RWPE2 (cell line): ENCODE results near the gene HOXA10.

Experiments used
- ATAC-seq: fragments of 200-7000 bp; cut with Tn5 transposase; 3 replicates; pipeline ENCODE4 v1.9.1; 2021; ENCODE audit warnings: low read depth
- DNase-seq: peaks from one replicate; pipeline ENCODE4 v3.0.0-alpha.2; 2020; ENCODE audit warnings: low spot score
- H3K27ac ChIP-seq: fragments of 450-650 bp; 2 replicates; pipeline ENCODE4 v1.5.1; 2017; ENCODE audit warnings: mild to moderate bottlenecking; ENCODE audit not compliant: poor library complexity, severe bottlenecking
- H3K27me3 ChIP-seq: fragments of 250-450 bp; sonication (Bioruptor Pico); 2 replicates; pipeline ENCODE4 v1.5.1; 2021; ENCODE audit warnings: mild to moderate bottlenecking, moderate library complexity; ENCODE audit not compliant: insufficient read depth, poor library complexity, severe bottlenecking
- H3K36me3 ChIP-seq: fragments of 250-450 bp; sonication (Bioruptor Pico); 2 replicates; pipeline ENCODE4 v1.5.1; 2020; ENCODE audit warnings: low read depth, mild to moderate bottlenecking, moderate library complexity
- H3K4me1 ChIP-seq: fragments of 250-450 bp; sonication (Bioruptor Pico); 2 replicates; pipeline ENCODE4 v1.5.1; 2021; ENCODE audit warnings: mild to moderate bottlenecking, moderate library complexity; ENCODE audit not compliant: insufficient read depth, poor library complexity, severe bottlenecking
- H3K4me3 ChIP-seq: fragments of 250-450 bp; sonication (Bioruptor Pico); 2 replicates; pipeline ENCODE4 v1.5.1; 2021; ENCODE audit warnings: mild to moderate bottlenecking, moderate library complexity; ENCODE audit not compliant: severe bottlenecking
- H3K9me3 ChIP-seq: fragments of 250-450 bp; sonication (Bioruptor Pico); 2 replicates; pipeline ENCODE4 v1.5.1; 2021; ENCODE audit warnings: mild to moderate bottlenecking, moderate library complexity; ENCODE audit not compliant: severe bottlenecking
- CTCF ChIP-seq: fragments of 450-650 bp; IDR thresholded peaks from one replicate; pipeline ENCODE4 v1.5.1; 2017; ENCODE audit warnings: mild to moderate bottlenecking, moderate library complexity; ENCODE audit not compliant: poor library complexity, severe bottlenecking

The HOXA10 gene

GRCh38 chr7:27163288-27164044 lies 10.7 kb downstream of the HOXA10 start:
- peaks cover 9% of the 10 kb centered on the region for H3K4me1 ChIP-seq
- peak overlapping the region; percentile 54 for H3K4me3 ChIP-seq
- ATAC-seq (no peak), DNase-seq (no peak)
- H3K27ac ChIP-seq, result peak overlapping the region; percentile 93
- no peaks in the 10 kb centered on the region for H3K27me3 ChIP-seq
- H3K9me3 ChIP-seq, result no peaks in the 10 kb centered on the region
- no peak for TF ChIP-seq CTCF
- peaks cover 18% of the 10 kb centered on the region for H3K36me3 ChIP-seq

- Histone ChIP-seq H3K4me3 (peak overlapping the region; percentile 54), H3K36me3 (peaks cover 18% of the 10 kb centered on the region), H3K9me3 (no peaks in the 10 kb centered on the region), H3K27me3 (no peaks in the 10 kb centered on the region), H3K27ac (peak overlapping the region; percentile 93), H3K4me1 (peaks cover 8% of the 10 kb centered on the region)
- TF ChIP-seq CTCF, result no peak
- DNase-seq, result no peak
- ATAC-seq, result no peak
Observed at GRCh38 chr7:27162561-27163287, 11.4 kb downstream of the HOXA10 start.

- H3K36me3 ChIP-seq, result peaks cover 18% of the 10 kb centered on the region
- H3K4me3 ChIP-seq, result peak overlapping the region; percentile 54
- no peaks in the 10 kb centered on the region for H3K27me3 ChIP-seq
- H3K9me3 ChIP-seq, result no peaks in the 10 kb centered on the region
- DNase-seq (peak; percentile 60), ATAC-seq (0 out of 3 replicates have a peak, but pooled peaks have one; percentile 2)
- peaks cover 4% of the 10 kb centered on the region for H3K4me1 ChIP-seq
- peak overlapping the region; percentile 93 for H3K27ac ChIP-seq
- no peak for TF ChIP-seq CTCF
Observed at GRCh38 chr7:27161721-27162560, 12.2 kb downstream of the HOXA10 start.

- Histone ChIP-seq H3K4me3 (peak overlapping the region; percentile 44), H3K27ac (peak overlapping the region; percentile 93), H3K9me3 (no peaks in the 10 kb centered on the region), H3K4me1 (peaks cover 4% of the 10 kb centered on the region), H3K27me3 (no peaks in the 10 kb centered on the region), H3K36me3 (peaks cover 18% of the 10 kb centered on the region)
- ATAC-seq (no peak), DNase-seq (peak; percentile 57)
- peak; percentile 87 for TF ChIP-seq CTCF
Observed at GRCh38 chr7:27161214-27161720, 12.9 kb downstream of the HOXA10 start.
